ENCODE results near the gene TP53BP1.
"Not testable (repeated sequence)": the region's sequence is repeated elsewhere in the genome, so short reads cannot be mapped to it uniquely, and the experiment has no call there.

TP53BP1 gene

GRCh38 chr15:43412096-43412495, 80.9 kb downstream of the TP53BP1 start:
- no peak for DNase-seq (ENCODE audit: low read depth in 2 of 2)

GRCh38 chr15:43410572-43411214, 82.3 kb downstream of the TP53BP1 start:
- no peak for DNase-seq (ENCODE audit: low read depth in 2 of 2)

- no peak for DNase-seq (ENCODE audit: low read depth in 2 of 2)
Observed at GRCh38 chr15:43408789-43409188, 84.2 kb downstream of the TP53BP1 start.

- no peak for DNase-seq (ENCODE audit: low read depth in 2 of 2)
Observed at GRCh38 chr15:43406808-43407207, 86.1 kb downstream of the TP53BP1 start.

GRCh38 chr15:43406189-43406588, 86.8 kb downstream of the TP53BP1 start:
- DNase-seq (ENCODE audit: low read depth in 2 of 2), result no peak

- DNase-seq (ENCODE audit: low read depth in 2 of 2), result no peak
Observed at GRCh38 chr15:43404130-43404529, 88.8 kb downstream of the TP53BP1 start.

- no peak for DNase-seq (ENCODE audit: low read depth in 2 of 2)
Observed at GRCh38 chr15:43403616-43404015, 89.3 kb downstream of the TP53BP1 start.

GRCh38 chr15:43402255-43402654, 90.7 kb downstream of the TP53BP1 start:
- DNase-seq (ENCODE audit: low read depth in 2 of 2), result no peak

- DNase-seq (ENCODE audit: low read depth in 2 of 2), result not testable (repeated sequence)
Observed at GRCh38 chr15:43393592-43393991, 99.4 kb downstream of the TP53BP1 start.

- no peak for DNase-seq (ENCODE audit: low read depth in 2 of 2)
Observed at GRCh38 chr15:43390723-43391122, 102.2 kb downstream of the TP53BP1 start.

- DNase-seq (ENCODE audit: low read depth in 2 of 2), result no peak
Observed at GRCh38 chr15:43383070-43383469, 109.9 kb downstream of the TP53BP1 start.

- no peak for DNase-seq (ENCODE audit: low read depth in 2 of 2)
Observed at GRCh38 chr15:43382310-43382709, 110.6 kb downstream of the TP53BP1 start.

- no peak for DNase-seq (ENCODE audit: low read depth in 2 of 2)
Observed at GRCh38 chr15:43378601-43379000, 114.4 kb downstream of the TP53BP1 start.

GRCh38 chr15:43376017-43376705, 116.8 kb downstream of the TP53BP1 start:
- DNase-seq (ENCODE audit: low read depth in 2 of 2), result no peak

GRCh38 chr15:43370975-43371974, 121.7 kb downstream of the TP53BP1 start, which contains the start of the genes TUBGCP4 and ZSCAN29:
Gene TUBGCP4, plus strand, starts transcription at chr15:43371101. Its CDS starts 254 bp downstream, at chr15:43371355.
Gene ZSCAN29, minus strand, starts transcription at chr15:43371043. Its CDS starts 1,130 bp downstream, at chr15:43369913.
- peak; percentile 44 to 50 for DNase-seq (ENCODE audit: low read depth in 2 of 2)

GRCh38 chr15:43370310-43370974, 122.5 kb downstream of the TP53BP1 start:
- no peak for DNase-seq (ENCODE audit: low read depth in 2 of 2)

- DNase-seq (ENCODE audit: low read depth in 2 of 2), result no peak
Observed at GRCh38 chr15:43361313-43361903, 131.5 kb downstream of the TP53BP1 start.

GRCh38 chr15:43360821-43361220, 132.1 kb downstream of the TP53BP1 start:
- no peak for DNase-seq (ENCODE audit: low read depth in 2 of 2)

Data from stimulated activated CD4-positive, alpha-beta T cell treated with anti-CD3 and anti-CD28 coated beads, Interleukin-1b, Interleukin-23, amount 100 ng/mL, for 1 hour (primary cell).